GM21367 (cell line): ENCODE measurements around the gene IFTAP.
"Not testable (repeated sequence)": the region's sequence is repeated elsewhere in the genome, so short reads cannot be mapped to it uniquely, and the experiment has no call there.

Source experiments
- ATAC-seq: cut with Tn5 transposase; IDR thresholded peaks from one replicate; pipeline ENCODE4 v1.9.1; 2021; ENCODE audit not compliant: unreplicated experiment

The IFTAP gene

DNA sequence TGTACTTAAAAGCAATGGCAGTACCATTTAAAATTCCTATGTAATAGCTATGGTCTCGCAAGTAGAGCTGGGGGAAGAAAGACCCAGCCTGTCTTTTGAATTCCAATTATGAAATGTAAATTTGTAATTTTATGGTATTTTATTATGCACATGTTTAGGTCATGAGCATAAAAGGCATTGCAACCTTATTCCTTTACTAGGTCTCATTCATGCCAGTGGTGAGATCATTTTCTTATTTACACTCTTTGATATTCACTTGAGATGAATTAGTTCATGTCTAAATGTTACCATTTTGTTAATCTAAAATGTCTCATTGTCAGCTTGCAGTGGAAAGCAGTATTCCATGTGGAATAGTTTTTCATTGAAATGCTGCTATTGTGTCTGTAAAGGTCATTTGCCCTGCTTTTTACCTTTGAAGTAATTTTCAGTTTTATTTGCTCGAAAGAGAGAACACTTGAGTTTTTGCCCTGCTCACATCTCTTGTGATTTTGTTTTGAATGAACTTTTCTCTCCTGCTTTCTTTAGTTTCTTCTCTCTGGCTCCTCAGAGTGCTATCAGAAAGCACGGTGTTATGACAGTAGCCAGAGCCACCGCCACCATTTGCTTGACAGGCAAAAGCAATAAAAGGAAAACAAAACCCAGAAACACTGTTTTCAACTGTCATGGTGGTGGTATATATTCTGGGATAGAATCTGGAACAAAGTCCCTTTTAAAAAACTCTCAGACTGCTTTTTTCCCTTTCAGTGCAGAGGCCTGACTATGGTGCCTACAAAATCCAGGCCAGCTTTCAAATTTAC, 41.0 kb downstream of the IFTAP start:
- ATAC-seq: no peak

DNA sequence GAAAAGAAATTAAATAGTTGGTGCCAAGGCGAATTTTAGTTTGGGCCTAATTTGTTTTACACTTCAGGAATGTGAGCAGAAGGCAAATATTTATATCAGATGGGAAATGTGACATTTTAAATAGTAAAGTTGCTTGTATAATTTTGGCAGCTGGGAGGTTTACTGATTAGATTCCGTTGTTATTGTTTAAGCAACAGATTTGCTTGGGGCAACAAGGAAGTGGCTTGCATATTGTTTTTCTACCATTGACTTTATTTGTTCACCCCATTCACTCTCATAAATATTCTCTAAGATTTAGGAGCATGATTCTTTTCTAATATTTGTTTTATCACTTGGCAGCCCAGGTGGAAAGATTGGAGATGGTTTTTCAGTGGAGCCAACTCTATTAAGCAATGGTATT, 44.3 kb downstream of the IFTAP start:
- no peak for ATAC-seq

DNA sequence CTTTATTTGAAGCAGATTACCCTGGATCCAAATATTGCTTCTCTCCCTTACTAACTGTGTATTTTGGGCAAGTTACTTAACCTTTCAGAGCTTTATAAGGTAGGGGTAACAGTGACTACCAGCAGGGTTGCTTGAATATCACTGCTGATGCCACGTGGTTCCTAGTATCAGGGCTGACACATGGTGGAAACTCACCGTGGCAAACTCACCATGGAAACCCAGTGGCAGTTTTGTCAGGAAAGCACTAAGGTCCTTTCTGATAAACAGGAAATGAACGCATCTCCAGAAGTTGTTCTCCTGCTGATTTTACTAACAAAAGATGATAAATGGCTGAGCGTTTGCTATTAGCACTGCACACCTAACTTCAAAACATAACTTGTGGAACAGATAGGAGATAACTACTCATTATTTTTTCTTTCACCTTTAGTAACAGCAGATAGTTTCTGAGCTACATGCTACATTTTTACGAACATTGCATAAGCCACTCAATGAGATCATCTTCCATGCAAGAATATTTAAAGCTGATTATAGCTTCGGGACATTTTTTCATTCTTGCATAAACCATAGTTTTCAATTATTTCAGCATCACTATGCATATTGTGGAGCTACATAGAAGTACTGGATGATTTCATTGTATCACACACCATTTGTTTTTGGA, 63.4 kb downstream of the IFTAP start:
- ATAC-seq: no peak

DNA sequence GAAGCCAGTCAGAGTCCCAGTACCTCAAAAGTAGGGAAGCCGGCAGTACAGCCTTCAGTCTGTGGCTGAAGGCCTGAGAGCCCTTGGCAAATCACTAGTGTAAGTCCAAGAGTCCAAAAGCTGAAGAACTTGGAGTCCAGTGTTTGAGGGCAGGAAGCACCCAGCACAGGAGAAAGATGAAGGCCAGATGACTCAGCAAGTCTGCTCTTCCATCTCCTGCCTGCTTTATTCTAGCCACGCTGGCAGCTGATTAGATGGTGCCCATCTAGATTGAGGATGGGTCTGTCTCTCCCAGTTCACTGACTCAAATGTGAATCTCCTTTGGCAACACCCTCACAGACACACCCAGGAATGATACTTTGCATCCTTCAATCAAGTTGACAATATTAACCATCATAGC, 67.1 kb downstream of the IFTAP start:
- ATAC-seq: not testable (repeated sequence)

DNA sequence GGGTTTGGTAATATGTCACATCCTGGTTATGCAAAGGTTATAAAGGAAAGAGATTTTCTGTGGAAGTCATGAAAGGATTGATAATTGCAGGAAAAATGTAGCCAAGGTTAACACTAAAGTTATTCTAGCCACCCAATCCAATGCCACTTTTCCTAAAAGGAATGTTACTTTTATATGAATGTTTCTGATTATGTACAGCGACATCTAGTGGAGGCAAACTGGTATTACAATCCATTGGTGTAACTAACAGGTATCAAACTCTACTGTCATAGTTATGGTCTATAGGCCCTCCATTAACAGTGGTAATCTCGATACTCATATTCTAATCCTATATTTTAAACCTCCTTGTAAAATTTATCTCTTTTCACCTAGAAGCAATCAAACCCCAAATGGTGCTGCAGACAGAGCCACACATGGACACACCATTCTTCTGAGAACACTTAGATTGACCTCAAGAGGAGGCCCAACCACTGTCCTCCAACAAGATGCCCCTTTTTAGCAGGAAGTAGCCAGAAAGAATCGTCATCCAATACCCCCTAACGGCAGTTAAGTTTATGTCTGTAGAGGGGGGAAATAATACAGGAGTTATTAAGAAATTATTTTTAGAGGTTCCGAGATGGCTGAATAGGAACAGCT, 78.6 kb downstream of the IFTAP start:
- no peak for ATAC-seq

DNA sequence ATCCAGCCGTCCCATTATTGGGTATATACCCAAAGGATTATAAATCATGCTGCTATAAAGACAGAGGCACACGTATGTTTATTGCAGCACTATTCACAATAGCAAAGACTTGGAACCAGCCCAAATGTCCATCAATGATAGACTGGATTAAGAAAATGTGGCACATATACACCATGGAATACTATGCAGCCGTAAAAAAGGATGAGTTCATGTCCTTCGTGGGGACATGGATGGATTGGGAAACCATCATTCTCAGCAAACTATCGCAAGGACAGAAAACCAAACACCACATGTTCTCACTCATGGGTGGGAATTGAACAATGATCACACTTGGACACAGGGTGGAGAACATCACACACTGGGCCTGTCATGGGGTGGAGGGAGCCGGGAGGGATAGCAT, 85.2 kb downstream of the IFTAP start:
- ATAC-seq: not testable (repeated sequence)

DNA sequence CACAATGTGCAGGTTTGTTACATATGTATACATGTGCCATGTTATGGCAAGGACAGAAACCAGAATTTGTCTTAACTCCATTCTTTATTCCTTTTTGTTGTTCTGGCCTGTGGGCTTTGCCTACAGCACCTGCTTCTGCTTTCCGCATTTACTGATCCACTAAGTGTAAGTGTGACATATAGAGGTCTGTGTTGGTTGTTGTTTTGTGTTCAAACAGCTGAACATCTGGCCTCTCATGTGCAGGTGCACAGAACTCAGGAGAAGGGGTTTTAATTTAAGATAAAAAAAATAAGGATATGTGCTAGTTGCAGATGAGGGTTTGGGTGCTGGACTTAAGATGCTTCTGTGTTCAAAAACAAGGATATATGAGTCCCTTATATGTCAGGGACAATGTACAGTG, 89.5 kb downstream of the IFTAP start:
- ATAC-seq: no peak

DNA sequence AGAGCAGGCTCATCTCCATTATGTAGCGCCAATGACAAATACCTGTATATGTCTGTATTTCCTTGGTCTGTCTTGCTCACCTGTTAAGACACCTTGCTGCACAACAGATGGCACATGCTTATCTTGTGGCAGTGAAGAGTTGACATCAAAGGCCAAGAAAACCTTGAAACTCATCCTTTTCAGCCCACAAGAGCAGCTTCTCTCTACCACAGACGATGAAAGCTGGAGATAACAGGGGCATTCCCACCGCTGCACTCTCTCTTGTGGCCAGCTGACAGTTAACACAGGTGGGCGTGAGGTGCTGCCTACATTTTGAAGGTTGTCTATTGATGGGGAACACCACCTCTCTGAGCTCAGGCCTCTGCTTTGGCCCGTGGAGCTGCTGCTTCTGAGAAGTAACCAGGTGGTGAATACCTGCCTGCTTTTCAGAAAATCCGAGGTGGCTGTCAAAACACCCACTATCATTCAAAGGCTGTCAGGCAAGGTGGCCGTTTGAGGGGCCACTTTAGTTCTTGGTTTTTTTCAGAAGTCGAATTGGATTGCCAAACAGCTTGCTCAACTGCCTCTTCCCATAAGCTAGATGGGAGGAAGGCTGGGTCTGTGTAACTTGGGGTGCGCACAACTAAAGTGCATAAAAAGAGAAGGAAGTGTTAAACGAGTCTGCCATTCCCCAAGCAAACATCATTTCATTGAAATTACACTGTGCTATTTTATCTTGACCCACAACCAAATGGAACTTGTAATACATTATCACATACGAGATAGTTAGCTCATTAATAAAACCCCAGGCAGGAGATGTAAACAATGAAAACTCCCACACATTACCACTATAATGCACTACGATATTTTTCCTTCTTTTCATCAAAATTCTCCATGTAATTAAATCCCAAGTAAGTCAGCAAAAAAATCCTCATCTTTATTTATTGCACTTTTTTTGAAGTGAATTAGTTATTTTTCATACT, 90.8 kb downstream of the IFTAP start:
- no peak for ATAC-seq

DNA sequence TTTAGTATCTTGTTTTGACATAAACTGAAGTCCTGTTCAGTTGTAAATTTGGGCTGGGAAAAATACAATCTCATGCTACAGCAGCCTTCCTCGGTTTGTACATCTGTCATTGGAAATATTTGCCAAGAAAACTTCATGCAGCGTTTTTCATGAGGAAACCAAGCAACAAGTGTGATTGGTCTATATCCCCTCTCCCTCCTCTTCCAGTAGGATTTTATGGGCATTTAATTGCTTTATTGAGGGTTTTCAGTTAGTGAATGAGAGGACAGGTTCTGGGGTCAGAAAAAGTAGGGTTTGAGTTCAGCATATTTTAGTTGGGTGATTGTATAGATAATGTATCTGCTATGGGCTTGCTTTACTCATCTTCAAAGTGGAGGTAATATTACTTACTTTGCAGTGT, 93.8 kb downstream of the IFTAP start:
- ATAC-seq: no peak

DNA sequence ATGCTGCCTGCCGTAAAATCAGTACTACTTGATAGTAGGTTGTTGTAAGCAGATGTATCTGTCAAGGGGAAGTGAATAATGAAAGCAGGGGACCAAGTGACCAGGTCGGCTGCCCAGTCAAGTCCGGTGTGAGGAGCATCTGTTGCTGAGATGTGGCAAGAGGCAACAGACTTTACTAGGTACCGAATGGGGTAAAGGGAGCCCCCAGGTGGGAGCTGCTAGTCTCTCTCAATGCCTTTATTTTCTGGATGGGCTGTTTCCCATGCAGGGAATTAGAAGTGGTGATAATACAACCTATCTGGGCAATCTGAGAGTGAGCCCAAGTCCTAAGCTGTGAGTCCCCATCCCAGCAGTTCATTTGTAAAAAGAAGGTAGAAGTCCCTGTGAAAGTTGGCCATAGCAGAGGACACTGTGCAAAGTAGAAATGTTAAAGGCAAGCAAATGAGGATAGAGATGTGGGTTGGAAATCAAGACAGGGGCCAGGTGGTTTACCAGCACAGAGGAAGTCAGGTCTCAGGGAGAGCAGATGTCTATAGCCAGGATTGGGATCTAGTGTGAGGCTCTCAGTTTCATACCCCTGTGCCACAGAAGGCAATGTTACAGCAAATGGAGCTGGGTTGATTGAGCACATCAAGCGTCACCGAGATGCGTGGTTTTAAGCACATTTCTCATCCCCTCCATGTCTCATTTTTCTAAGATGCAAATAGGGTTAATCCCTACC, 94.4 kb downstream of the IFTAP start:
- no peak for ATAC-seq

DNA sequence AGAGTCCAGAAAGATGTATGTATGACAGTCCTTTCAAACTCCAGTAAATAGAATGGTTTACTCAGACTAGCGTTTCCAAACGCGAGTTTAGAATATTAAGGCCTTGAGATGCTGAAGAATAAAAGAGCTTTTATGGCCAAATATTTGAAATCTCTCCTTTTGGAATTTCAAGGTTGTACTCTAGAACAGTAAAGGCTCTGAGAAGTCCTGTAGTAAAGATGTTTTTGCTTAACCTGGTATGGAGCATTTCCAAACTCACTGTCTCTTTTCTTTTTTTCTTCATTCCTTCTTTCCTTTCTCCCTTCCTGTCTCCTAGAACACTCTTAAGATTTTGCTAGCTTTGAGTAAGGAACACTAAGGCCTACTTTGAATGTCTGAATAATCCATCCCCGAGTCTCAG, 95.1 kb downstream of the IFTAP start:
- no peak for ATAC-seq

DNA sequence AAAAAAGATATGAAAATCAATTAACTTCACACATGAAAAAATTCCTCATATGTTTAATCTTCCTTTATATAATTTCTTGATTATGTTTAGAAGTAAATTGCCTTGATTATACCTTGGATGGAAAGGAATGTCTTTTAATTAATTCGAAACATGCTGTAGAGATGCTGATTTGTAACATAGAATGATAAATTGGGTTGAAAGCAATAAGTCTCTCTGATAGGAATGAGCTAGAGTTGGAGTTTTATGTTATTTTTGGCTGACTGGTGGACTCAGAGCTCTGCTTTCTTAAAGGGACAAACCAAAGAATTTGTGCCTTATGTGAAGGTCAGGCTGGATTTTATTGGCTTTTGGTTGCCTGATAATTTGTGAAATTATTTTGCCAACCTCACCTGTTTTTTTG, 98.4 kb downstream of the IFTAP start:
- ATAC-seq: no peak

DNA sequence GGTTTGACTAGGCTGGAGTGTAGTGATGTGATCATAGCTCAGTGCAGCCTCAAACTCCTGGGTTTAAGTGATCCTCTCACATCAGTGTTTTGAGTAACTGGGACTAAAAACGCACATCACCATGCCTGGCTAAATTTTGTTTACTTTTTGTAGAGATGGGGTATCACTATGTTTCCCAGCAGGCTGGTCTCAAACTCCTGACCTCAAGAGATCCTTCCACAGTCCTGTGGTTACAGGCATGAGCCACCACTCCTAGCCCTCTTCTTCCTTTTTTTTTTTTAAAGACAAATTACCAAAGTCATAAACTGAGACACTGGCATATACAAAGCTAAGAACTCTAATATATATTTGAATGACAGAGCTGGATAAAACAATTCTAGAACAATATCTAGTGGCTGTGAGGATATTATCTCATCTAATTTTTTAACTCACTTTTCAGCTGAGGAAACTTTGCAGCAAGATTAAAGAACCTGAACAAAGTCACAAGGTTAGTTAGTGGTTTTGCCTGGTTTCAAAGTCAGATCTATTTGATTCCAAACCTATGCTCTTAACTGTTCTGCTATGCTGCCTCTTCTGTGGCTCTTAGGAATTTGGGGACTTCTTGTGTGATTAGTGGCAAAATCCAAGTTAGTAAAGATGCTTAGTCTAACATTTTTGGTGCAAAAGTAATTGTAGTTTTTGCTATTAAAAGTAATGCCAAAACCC, 99.0 kb downstream of the IFTAP start:
- ATAC-seq: no peak

DNA sequence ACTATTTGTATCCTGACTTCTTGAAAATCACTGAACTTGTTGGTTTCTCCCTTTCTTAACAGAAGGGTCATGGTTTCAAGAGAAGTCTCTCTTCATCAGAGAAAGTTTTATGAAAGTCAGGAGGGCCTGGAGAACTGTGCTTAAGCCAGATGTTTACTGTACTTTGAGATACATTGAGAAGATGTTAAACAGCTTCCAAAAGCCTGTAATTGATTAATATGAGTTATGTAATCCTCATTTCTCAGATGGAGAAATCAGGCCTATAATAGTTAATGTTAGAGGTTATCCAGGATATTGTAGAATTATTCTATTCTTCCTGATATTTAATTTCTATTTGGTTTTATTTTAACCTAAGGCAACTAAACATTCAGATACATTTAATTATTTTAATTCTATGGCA, 100.8 kb downstream of the IFTAP start:
- ATAC-seq: no peak

DNA sequence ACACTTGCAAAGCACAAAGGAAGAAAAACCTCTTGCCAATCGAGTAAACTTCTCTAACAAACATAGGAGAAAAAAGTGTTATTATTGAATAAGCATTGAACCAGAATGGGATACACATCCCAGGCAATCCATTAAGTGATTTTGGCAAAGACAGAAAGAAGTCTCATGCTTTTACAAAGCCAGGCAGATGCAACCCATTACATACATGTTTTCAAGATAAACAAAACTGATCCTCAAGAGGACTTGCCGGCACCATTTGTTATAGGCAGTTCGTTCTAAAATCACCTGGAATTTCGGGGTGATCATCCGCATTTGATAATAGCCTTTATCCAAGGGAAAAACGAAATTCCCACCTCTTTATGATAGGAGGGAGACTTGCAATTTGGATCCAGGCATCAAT, 101.3 kb downstream of the IFTAP start:
- no peak for ATAC-seq

DNA sequence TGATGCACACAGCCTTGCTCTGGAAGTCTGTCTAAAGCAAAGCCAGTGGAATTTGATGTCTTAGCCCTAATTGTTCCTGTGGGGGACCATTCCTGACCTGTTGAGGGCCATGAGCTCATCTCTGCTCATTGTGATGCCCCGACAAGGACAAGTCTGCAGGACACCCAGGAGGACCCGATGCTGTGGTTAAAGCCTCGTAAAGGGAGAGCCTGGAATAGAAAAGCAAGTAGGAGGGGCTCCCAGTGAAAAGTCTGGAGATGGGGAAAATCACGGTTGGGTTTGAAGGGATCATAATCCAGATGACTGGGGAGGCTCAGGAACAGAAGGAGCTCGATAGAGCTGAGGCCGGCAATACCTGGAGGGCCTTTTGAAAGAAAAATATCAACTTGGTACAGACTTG, 102.2 kb downstream of the IFTAP start:
- ATAC-seq: no peak

DNA sequence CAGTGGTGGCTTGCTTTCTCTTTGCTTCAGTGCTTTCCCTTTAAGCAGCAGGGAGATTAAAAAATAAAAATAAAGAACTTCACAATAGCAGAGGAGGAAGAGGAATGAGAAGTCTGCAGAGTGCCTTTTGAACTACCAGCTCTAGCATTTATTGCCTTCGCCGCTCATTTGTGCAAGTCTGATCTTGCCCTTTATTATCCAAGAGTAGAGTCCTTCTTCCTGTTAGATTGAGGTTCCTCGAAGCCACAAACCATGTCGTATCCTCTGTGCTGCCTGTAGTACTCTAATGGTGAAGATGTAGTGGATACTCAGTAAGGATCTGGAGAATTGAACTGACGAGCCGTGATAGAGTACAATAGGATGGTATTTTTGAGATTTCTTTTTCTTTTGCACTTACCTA, 105.0 kb downstream of the IFTAP start:
- no peak for ATAC-seq

DNA sequence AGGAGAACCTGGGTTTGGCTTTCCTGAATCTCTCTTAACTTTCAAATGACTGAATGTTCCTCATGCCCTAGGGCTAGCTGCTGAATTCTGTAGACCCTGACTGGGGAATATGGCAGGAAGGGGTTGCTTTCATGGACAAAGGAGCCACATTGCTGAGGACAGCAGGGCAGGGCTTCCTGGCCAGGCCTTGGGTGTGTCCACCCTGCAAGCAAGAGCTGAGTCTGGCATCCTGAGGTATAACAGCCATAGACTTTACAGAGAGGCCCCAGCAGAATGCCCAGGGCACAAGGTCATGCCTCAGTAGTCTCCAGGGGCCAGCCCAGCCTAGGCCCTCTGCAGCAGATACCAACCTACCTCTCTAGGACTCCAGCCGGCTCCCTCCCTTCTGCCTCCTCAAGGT, 105.9 kb downstream of the IFTAP start:
- no peak for ATAC-seq

DNA sequence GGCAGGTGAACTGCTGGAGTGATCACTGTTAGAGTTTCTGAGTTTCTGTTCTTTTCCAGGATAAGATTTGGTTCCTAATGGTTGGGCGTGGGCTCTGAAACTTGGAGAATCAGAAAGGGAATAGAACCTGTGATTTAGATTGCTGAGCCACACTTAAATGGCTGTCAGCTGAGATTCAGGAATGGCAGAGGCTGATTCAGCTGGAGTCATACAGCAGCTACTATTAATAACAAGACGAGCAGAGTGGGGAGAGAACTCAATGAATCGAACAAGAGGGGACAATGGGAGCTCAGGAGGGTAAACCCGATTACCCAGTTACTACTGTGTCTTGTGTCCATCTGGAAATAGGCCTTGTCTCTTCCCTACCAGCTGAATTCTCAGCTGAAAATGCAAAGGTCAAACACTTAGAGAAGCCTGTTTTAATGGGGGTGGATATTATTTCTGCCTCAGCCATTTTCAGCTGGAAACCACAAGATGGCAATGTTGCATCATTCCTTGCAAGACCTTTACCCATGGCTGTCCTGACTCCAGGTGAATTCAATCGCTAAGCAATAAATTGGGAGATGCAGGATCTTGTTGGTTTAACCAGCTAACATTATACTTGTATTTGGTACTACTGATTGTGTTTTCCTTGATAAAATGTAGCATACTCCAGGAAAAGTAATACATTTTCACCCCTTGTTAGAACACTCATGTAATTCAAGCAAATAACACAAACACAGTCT, 108.2 kb downstream of the IFTAP start:
- peak; percentile 77 for ATAC-seq
